GM21526 (cell line): ENCODE data around the gene EIF5A2.

Source experiments
- ATAC-seq: cut with Tn5 transposase; IDR thresholded peaks from one replicate; pipeline ENCODE4 v1.9.1; 2021; ENCODE audit warnings: moderate library complexity; ENCODE audit not compliant: unreplicated experiment, low FRiP score

EIF5A2 gene

DNA sequence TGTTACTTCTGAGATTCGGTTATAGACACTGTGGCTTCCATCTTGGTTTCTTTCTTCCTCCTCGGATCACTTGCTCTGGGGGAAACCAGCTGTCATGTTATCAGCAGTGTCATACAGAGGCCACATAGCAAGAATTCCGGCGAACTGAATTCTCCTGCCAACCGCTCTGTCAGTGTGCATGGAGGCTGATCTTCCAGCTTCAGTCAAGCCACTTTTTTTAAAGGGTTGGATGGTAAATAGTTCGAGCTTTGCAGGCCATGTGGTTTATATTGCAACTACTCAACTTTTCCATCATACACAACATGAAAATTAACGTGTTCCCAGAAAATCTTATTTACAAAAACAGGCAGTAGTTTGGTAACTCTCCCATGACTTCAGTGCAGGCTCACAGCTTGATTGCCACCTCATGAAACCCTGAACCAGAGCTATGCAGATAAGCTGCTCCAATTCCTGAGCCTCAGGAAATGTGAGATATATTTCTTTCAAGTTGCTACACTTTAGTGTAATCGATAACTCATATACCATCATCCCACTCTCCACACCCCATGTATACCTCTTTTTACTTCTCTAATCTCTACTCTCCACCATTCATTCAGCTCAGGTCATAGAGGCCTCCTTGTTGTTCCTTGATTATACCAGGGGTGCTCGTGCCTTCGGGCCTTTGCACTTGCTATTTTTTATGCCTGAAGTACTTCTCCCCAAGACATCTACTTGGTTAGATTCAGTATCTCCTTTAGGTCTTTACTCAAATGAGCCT, 45.6 kb downstream of the EIF5A2 start:
- ATAC-seq: no peak

DNA sequence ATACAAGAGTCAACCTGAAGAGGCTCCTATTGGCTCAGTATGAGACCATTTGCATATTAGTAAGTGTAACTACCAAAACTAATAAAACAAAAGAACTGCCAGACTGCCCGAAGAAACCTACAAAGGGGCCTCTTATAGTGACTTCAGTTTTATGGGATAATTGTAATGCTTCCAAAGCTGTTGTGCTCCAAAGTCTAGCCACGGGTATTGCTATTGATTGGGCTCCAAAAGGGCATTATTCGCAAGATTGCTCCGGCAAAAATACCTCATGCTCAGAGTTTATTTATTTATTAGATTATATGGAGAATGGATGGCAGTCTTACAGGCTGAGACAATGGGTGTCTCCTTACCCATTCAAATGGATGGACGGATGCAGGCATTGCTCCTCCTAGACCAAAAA, 49.8 kb downstream of the EIF5A2 start:
- ATAC-seq: no peak

DNA sequence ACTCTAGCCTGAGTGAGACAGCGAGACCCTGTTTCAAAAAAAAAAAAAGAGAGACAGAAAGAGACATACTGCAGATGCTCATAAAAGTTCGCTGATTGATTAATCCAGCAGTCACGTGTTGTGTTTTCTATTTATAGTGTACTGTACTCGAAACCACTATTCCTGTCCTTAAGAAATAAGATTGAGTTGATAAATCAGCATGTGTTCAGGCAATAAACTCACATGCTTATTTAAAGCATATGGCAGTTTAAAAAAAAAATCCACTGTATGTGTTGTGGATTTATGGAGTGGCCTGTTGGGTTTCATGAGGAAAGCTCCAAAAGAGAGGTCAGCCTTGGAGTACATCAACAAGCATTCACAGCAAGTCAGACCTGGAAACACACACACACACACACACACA, 56.1 kb downstream of the EIF5A2 start:
- ATAC-seq: no peak

- no peak for ATAC-seq
Measured at GRCh38 chr3:170848292-170848917, 60.0 kb downstream of the EIF5A2 start.

GRCh38 chr3:170844377-170844776, 64.1 kb downstream of the EIF5A2 start:
- ATAC-seq: no peak

DNA sequence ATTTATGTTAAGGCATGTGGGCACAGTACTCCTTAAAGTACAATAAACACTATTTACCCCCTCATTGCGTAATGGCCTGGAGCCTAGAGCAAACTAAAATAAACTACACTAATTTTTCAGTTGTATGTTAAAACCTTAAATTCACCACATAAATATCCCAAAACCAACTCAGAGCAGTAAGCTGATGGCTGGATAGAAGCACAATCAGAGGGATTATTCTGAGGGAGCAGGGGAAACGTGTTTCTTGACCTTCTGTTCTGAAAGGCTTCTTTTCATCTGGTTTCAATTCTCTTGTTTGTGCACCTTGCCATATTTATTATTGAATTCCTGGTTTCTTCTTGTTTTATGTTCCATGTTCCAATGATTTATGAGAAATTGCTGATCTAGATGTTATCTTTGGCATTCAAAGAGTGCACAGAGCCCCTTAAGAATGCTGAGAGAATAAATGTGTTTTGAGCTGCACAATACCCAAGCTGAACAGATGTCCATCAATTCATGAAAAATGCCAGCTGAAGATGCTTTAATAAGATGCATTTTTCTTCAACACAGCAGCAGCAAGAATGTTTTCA, 68.1 kb downstream of the EIF5A2 start:
- ATAC-seq: no peak

DNA sequence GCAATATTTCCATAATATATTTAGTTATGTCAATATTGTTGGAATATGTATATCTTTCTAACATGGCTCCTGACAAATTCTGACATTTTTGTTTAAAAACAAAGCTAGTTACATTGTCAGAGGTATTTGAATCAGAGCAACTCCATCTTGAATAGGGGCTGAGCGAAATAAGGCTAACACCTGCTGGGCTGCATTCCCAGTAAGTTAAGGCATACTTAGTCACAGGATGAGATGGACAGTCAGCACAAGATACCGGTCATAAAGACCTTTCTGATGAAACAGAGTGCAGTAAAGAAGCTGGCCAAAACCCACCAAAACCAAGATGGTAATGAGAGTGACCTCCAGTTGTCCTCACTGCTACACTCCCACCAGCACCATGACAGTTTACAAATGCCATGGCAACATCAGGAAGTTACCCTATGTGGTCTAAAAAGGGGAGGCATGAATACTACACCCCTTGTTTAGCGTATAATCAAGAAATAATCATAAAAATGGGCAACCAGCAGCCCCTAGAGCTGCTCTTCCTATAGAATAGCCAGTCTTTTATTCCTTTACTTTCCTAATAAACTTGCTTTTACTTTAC, 68.8 kb downstream of the EIF5A2 start:
- ATAC-seq: no peak
